Breast epithelium (tissue), 4 donors: ENCODE data around the gene SH3BP1. TPM values are rescaled to one million over a fixed set of nuclear protein-coding genes. Genes with fewer than 3 reads are reported as not detected.

Source experiments
- DNase-seq, 2 donors: peaks; one replicate each; pipeline ENCODE4 v3.0.0-alpha.2; 2019; ENCODE audit warnings: low spot score in 2 of 2
- H3K27ac ChIP-seq, 2 donors: fragments of 200-600 bp; sonication (generic) in 1 of 2; one replicate each; pipeline ENCODE4 v1.5.1; 2016 to 2019; ENCODE audit warnings: mild to moderate bottlenecking in 1 of 2
- H3K27me3 ChIP-seq, 2 donors: fragments of 200-600 bp; sonication (generic) in 1 of 2; one replicate each; pipeline versions ENCODE4 v1.5.1 to v1.6.0; 2017 to 2019; ENCODE audit warnings: control low read depth in 1 of 2, mild to moderate bottlenecking in 1 of 2
- H3K36me3 ChIP-seq: fragments of 200-600 bp; one replicate; pipeline ENCODE4 v1.5.1; 2019
- H3K4me1 ChIP-seq, 2 donors: fragments of 200-600 bp; sonication (generic); one replicate each; pipeline ENCODE4 v1.5.1; 2016 to 2019; ENCODE audit warnings: control low read depth in 1 of 2
- H3K4me3 ChIP-seq, 3 donors: fragments of 200-600 bp; sonication (generic); 1 replicate in 2 of 3; 2 replicates in 1 of 3; pipeline ENCODE4 v1.5.1; 2016 to 2019; ENCODE audit warnings: mild to moderate bottlenecking in 3 of 3, moderate library complexity in 2 of 3
- H3K9me3 ChIP-seq, 2 donors: fragments of 200-600 bp; sonication (generic) in 1 of 2; one replicate each; pipeline ENCODE4 v1.5.1; 2016 to 2019; ENCODE audit warnings: control low read depth in 1 of 2
- CTCF ChIP-seq, 3 donors: fragments of 450-650 bp; IDR thresholded peaks; one replicate each; pipeline ENCODE4 v1.5.1; 2016 to 2017; ENCODE audit warnings: antibody characterized with exemption in 3 of 3, mild to moderate bottlenecking in 3 of 3, moderate library complexity in 3 of 3
- POLR2A ChIP-seq: fragments of 450-650 bp; IDR thresholded peaks from one replicate; pipeline ENCODE4 v1.6.1; 2016; ENCODE audit warnings: antibody characterized with exemption, mild to moderate bottlenecking, moderate library complexity
- POLR2AphosphoS5 ChIP-seq, 3 donors: sonication (generic); formaldehyde crosslinking; IDR thresholded peaks; one replicate each; pipeline ENCODE4 v1.6.1; 2017; ENCODE audit warnings: antibody characterized with exemption in 3 of 3
- intact Hi-C: fragments of 100-400 bp; cut with DNase I; formaldehyde crosslinking; loops from one replicate; pipeline ENCODE4 v1.15.1; 2023; ENCODE audit warnings: low total_unique reads
- total RNA-seq, 3 donors: library from RNA; depleted of rRNA; stranded (reverse); fragments of >200 nt; gene quantifications; one replicate each; pipeline ENCODE4 v1.1.0, GENCODE V29; 2016

Gene SH3BP1
- total RNA-seq, 3 donors from 2014 or later: 3.8 to 8.8 (median 7.3) TPM

GRCh38 chr22:37701141-37701786 lies 61.8 kb downstream of the SH3BP1 start:
- DNase-seq: no peak
- no peak overlapping the region for H3K4me3 ChIP-seq
- intact Hi-C loops: no loop called here
- H3K4me1 ChIP-seq: no peaks in the 10 kb centered on the region
- H3K9me3 ChIP-seq: no peaks in the 10 kb centered on the region
- no peak overlapping the region for H3K27ac ChIP-seq
- H3K36me3 ChIP-seq: no peaks in the 10 kb centered on the region
- no peaks in the 10 kb centered on the region for H3K27me3 ChIP-seq
- TF ChIP-seq POLR2A (no peak), POLR2AphosphoS5 (IDR thresholded peaks at IDR 0.05) (no peak), CTCF (IDR thresholded peaks at IDR 0.05) (no peak)

- Histone ChIP-seq H3K4me3 (no peak overlapping the region), H3K27me3 (no peaks in the 10 kb centered on the region), H3K4me1 (no peaks in the 10 kb centered on the region), H3K36me3 (no peaks in the 10 kb centered on the region), H3K9me3 (no peaks in the 10 kb centered on the region), H3K27ac (no peak overlapping the region)
- intact Hi-C loops: no loop called here
- DNase-seq: no peak
- no peak for TF ChIP-seq POLR2AphosphoS5 (IDR thresholded peaks at IDR 0.05)
- TF ChIP-seq CTCF (IDR thresholded peaks at IDR 0.05): no peak
- TF ChIP-seq POLR2A: no peak
These were observed 64.4 kb downstream of the SH3BP1 start for GRCh38 chr22:37703906-37704305.

DNA sequence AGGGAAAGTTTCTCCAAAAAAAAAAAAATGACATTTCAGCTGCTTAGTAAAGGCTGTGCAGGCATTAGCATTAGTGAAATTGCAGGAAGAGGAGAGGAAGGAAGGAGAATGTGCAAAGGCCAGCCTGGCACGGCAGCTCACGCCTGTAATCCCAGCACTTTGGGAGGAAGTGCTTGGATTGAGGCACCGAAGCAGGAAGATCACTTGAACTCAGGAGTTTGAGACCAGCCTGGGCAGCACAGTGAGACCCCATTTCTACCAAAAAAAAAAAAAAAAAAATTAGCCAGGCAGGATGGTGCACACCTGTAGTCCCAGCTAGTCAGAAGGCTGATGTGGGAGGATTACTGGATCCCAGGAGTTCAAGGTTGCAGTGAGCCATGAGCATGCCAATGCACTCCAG lies 65.2 kb downstream of the SH3BP1 start:
- Histone ChIP-seq H3K4me1 (no peaks in the 10 kb centered on the region), H3K27me3 (no peaks in the 10 kb centered on the region), H3K4me3 (no peak overlapping the region), H3K27ac (no peak overlapping the region), H3K9me3 (no peaks in the 10 kb centered on the region), H3K36me3 (no peaks in the 10 kb centered on the region)
- DNase-seq: no peak
- intact Hi-C loops: no loop called here
- TF ChIP-seq CTCF (IDR thresholded peaks at IDR 0.05) (no peak), POLR2AphosphoS5 (IDR thresholded peaks at IDR 0.05) (no peak), POLR2A (no peak)

DNA sequence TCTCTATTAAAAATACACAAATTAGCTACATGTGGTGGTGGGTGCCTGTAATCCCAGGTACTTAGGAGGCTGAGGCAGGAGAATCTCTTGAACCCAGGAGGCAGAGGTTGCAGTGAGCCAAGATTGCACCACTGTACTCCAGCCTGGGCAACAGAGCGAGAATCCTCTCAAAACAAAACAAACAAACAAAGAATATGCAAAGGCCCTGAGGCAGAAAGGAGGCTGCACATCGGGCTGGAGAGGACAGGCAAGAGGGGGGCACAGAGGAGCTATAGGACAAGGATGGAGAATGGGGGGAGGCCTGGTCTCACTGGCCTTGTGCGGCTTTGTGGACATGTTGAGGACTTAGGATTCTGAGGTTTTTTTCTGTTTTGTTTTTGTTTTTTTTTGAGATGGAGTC lies 65.7 kb downstream of the SH3BP1 start:
- intact Hi-C loops: no loop called here
- H3K27me3 ChIP-seq: no peaks in the 10 kb centered on the region
- no peak for DNase-seq
- TF ChIP-seq CTCF (IDR thresholded peaks at IDR 0.05): no peak
- TF ChIP-seq POLR2AphosphoS5 (IDR thresholded peaks at IDR 0.05): no peak
- no peak for TF ChIP-seq POLR2A
- H3K9me3 ChIP-seq: no peaks in the 10 kb centered on the region
- H3K27ac ChIP-seq: no peak overlapping the region
- H3K4me1 ChIP-seq: no peaks in the 10 kb centered on the region
- no peak overlapping the region for H3K4me3 ChIP-seq
- H3K36me3 ChIP-seq: no peaks in the 10 kb centered on the region

Other genes starting within 250 kb of the SH3BP1 start
- gene ELFN2, start 212.2 kb upstream of the SH3BP1 start, total RNA-seq: not detected
- 10 to 100 TPM in 2 of 3 donors, 1 to 10 TPM in 1; 9.4 to 20.6 (median 17.8) TPM for gene MFNG, start 153.3 kb upstream of the SH3BP1 start, total RNA-seq
- gene CARD10, start 120.3 kb upstream of the SH3BP1 start, total RNA-seq: 10 to 100 TPM in 2 of 3 donors, 1 to 10 TPM in 1; 2.9 to 12.1 (median 10.2) TPM
- 10 to 100 TPM; 13.8 to 43.0 (median 29.8) TPM for gene CDC42EP1, start 79.2 kb upstream of the SH3BP1 start, total RNA-seq
- gene LGALS2, start 59.6 kb upstream of the SH3BP1 start, total RNA-seq: under 1 TPM in 2 of 3 donors, not detected in 1; 0.80 to 0.88 TPM
- 10 to 100 TPM; 36.6 to 63.9 (median 54.7) TPM for gene GGA1, start 30.8 kb upstream of the SH3BP1 start, total RNA-seq
- gene PDXP, start 19.1 kb downstream of the SH3BP1 start, total RNA-seq: 1 to 10 TPM; 4.2 to 6.9 (median 4.2) TPM
- gene LGALS1, start 36.0 kb downstream of the SH3BP1 start, total RNA-seq: 1,000 to 10,000 TPM in 1 of 3 donors, 100 to 1,000 TPM in 2; 621 to 2,412 (median 641) TPM
- gene NOL12, start 46.7 kb downstream of the SH3BP1 start, total RNA-seq: 10 to 100 TPM; 24.5 to 29.4 (median 24.6) TPM
- 10 to 100 TPM; 78.3 to 95.0 (median 88.3) TPM for gene TRIOBP, start 57.4 kb downstream of the SH3BP1 start, total RNA-seq
- gene GCAT, start 168.3 kb downstream of the SH3BP1 start, total RNA-seq: 10 to 100 TPM; 17.3 to 23.7 (median 21.6) TPM
- gene GALR3, start 183.7 kb downstream of the SH3BP1 start, total RNA-seq: under 1 TPM in 1 of 3 donors, not detected in 2; 0.44 TPM
- gene ANKRD54, start 204.7 kb downstream of the SH3BP1 start, total RNA-seq: 10 to 100 TPM; 27.5 to 41.3 (median 34.9) TPM
- gene EIF3L, start 209.8 kb downstream of the SH3BP1 start, total RNA-seq: 100 to 1,000 TPM; 471 to 569 (median 490) TPM